HG03575 (cell line): ENCODE measurements around the gene ACOX1.

Source experiments
- ATAC-seq: cut with Tn5 transposase; IDR thresholded peaks from one replicate; pipeline ENCODE4 v1.9.1; 2021; ENCODE audit not compliant: unreplicated experiment, insufficient number of reproducible peaks, low FRiP score; ENCODE audit errors: extremely low read depth

The ACOX1 gene

DNA sequence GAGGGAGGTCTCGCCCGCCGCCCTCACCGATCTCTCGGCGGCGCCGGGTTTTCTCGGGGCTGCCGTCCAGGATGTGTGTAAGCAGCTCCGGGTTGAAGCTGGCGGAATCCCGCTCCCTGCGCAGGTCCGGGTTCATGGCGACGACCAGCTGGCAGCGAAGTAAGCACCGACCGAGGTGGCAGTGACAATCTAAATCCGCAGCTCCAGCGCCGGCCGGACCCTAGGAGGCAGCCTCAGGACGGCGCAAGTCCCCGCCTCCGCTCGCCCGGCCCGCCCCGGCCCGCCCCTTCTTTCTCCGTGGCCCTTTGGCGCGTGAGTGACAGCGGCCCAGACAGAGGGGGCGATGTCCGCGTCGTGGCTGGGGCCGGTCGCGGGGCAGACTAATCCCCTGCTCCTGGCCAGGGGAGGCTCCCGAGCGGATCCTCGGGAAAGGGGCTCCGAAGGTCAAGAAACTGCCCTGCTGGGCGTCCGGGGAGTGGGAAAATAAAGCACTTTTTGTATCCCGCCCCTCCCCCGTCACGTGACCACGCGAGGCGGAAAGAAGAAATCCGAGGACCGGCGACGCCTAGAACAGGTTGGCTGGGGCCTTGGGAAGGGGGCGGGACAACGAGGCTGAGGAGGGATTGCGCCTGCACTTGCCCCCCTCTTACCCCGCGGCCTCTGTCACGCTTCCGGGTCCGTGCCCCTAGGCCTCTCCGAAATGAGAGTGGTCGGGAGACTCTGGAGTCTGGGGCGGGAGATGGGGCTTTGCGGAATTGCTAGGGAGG is at the start of gene ACOX1, which contains the start of gene TEN1:
Gene ACOX1, minus strand, starts transcription at position 229 of the 767 bp plus-strand sequence. Its CDS starts 93 bp downstream, at position 136.
Gene TEN1, plus strand, starts transcription at position 303 of the 767 bp plus-strand sequence. CDS start 6,953 bp downstream, outside the sequence.
- no peak for ATAC-seq

DNA sequence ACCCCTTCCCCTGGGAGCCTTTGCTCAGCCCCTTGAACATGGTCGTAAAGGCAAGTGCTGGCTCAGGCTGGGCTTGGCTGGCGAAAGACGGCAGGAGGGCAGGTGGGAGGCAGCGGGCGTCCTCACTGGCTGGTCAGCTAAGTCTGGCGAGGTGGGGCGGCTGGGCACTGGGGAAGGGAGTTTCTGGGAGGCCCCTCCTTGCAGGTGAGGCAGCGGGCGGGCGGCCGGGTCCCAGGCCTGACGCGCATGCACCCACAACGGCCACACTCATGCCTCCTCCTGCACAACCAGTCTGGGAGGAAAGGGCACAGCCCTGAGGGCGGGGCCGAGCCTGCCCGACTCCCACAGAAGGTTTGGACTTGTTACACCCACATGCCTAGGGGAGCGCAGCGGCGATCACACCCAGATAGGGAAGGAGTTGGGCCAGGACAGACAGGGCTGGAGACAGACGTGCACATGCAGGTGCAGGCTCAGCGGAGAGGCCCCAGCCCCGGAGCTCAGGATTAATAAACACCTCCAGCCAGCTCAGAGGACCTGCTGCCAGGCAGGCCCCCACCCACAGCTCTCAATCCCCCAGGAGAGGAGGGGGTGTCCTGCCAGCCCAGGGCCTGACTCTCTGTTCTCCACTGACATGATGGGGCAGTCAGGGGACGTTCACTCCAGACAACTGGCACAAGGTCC is 48.3 kb upstream of the ACOX1 start, which contains the start of gene EVPL:
Gene EVPL, minus strand, starts transcription at position 148 of the 681 bp plus-strand sequence. Its CDS starts 108 bp downstream, at position 40.
- no peak for ATAC-seq

DNA sequence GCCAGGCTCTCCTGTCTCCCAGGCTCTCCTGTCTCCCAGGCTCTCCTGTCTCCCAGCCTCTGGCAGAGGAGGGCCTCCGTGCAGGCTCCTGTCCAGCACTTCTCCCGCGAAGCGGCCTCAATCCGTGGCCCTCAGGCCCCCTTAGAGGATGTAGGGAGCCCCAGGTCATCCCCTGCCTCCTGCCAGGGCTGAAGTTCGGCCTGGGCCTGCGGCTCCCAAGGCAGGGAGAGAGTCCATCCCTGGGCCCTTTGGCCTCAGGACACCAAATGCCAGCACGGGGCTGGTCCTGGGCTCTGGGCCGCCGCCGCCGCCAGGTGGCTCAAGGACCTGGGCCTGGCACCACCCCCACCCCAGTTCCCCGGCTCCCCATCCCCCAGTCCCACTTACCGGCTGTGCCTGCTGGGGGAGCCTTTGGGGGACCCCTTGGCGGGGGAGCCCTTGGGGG is 47.8 kb upstream of the ACOX1 start:
- no peak for ATAC-seq

DNA sequence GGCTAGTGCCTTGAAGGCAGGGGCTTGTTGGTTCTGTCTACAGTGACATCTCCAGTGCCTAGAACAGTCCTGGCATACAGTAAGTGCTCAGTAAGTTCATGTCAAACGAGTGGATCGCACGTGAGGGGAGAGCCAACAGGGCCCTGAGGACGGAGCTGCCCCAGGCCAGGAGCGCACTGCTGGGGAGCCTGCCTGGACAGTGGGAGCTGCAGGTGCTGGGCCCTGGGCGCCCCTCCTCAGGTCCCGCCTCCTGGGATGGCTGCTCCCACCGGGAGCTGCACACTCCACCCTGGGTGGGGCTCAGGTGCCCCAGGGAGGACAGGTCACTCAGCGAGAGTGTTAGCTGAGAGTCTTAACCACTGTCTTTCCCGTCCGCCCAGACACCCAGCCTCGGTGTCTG is 46.3 kb upstream of the ACOX1 start:
- no peak for ATAC-seq

DNA sequence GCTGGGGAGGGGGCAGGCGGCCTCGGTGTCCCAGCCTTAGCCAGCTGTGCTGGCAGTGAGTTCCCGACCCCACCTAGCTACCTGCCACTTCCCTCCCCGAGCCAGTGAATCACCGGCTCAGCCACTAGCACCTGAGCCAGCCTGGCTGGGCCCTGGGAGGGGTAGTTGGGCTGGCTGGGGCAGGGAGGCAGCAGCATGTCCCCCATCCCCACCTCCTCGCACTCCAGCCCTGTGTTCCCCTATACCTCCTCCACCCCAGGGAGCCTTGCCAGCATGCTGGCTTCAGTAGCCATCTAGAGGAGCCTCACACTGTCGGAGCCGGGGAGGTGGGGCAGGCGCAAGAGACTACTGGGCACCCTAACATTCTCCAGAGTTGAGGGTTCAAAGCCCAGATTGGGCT is 45.4 kb upstream of the ACOX1 start:
- no peak for ATAC-seq

DNA sequence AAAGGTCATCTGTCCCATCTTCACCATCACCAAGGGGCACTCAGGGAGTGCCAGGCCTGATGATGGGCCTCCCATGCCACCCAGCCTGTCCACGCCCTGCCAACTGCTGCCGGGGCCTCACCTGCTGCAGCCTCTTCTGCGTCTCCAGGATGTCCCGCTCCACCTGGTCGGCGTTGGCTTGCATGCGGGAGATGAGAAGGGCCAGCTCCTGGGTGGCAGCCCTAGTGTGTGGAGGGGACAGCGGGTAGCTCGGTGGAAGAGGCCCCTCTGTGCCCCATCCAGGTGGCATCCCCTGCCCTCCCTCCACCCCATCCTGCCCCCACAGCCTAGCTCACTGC is 44.9 kb upstream of the ACOX1 start:
- no peak for ATAC-seq

DNA sequence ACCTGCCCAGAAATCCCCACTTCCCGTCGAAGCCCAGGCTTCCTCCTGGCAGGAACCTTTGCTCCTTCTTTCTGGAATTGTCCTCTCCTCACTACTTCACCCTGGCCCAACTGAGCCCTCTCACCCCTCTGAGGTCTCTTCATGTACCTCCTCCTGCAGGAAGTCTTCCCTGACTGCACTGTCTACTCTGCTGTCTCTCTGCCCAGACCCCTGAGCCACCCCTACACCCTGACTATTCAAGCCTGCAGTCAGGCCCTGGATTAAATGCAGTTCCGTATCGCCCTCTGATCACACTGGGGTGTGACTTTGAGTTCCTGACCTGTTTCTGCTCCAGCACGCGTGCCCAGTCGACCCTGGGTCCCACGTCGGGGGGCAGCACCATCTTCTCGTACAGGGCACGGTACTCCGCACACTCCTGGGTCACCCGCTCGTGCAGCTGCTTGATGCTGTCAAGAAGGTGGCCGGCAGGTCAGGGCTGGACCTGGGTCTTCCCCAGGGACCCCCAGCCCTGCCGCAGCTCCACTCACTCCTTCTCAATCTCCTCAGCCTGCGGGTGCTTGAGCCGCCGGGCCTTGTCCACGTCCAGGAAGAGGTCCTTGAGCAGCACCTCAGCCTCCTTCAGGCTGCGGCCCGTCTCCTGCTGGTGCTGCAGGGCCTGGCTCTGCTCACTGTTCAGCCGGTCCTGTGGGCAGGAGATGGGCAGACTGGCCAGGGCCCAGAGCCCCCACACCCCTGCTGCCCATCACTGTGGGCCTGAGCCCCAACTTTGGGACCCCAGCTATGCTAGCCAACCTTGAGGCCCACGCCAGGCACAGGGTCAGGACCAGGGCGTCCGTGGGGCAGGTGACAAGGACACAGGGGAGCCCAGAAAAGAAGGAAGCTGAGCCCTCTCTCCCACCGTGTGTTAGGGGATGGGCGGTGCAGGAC is 44.3 kb upstream of the ACOX1 start:
- no peak for ATAC-seq

DNA sequence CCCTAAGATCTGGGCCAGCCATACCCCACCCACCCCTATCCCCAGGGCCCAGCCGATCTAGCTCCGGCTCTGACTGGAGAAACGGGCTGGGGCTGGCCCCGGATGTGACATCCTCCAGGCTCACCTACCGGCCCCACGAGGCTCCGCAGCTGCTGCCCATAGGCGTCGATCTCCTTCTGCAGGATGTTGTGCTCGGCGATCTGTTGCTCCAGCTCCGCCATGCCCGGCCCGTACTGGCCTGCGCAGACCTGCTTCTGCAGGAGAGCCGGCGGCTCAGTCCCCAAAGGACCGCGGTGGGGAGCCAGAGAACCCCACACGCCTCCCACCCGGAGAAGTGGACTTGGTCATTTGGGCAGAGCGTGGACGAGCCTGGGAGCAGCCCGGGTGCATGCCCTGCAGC is 43.3 kb upstream of the ACOX1 start:
- ATAC-seq, result no peak

DNA sequence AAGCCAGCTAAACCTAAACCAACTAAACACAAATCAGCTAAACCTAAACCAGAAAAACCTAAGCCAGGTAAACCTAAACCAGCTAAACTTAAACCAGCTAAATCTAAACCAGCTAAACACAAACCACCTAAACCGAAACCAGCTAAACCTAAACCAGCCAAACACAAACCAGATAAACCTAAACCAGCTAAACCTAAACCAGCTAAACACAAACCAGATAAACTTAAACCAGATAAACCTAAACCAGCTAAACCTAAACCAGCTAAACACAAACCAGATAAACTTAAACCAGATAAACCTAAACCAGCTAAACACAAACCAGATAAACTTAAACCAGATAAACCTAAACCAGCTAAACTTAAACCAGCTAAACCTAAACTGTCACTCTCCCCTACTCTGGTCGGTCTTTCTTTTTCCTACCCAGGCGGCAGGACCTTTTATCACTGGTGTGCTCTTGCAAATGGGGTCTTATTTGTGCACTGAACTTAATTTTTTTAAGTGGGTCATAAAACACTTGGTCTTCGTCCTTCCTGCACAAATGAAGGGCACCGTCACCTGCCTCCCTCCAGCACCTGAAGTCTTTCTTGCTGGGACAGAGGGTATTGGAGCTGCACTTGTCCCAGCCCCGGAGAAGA is 41.0 kb upstream of the ACOX1 start:
- no peak for ATAC-seq

DNA sequence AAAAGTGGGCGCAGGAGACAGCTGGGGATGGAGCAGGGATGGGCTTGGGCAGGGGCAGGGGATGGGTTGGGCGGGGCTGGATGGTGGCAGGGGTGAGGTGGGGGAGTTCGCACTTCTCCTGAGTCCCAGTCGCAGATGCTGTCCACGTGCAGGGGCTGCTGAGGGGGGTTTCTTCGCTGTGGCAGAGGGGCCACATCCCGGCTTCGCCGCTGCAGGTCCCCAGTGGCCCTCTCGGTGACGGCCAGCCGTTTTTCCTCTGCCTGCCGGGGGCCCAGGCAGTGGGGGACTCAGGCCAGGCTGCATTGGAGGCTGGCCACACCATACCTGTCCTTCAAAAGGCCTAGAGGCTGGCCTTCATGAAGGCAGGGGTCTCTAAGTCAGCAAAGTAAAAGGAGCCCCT is 39.8 kb upstream of the ACOX1 start:
- no peak for ATAC-seq

DNA sequence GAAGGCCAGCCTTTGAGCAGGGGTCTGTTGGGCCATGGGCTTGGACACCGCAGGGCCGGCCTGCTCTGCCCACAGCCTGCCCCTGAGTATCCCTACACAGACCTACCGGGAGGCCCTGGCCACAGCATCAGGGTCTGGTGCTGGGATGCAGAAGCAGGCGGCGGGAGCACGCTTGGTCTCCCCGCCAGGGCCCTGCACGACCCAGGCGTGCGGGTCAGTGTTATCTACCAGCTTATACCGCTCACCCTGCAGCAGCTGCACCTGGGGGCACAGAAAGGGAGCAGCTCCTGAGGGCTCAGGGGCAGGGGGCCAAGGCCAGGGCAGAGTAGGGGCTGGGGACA is 39.3 kb upstream of the ACOX1 start:
- ATAC-seq, result no peak

DNA sequence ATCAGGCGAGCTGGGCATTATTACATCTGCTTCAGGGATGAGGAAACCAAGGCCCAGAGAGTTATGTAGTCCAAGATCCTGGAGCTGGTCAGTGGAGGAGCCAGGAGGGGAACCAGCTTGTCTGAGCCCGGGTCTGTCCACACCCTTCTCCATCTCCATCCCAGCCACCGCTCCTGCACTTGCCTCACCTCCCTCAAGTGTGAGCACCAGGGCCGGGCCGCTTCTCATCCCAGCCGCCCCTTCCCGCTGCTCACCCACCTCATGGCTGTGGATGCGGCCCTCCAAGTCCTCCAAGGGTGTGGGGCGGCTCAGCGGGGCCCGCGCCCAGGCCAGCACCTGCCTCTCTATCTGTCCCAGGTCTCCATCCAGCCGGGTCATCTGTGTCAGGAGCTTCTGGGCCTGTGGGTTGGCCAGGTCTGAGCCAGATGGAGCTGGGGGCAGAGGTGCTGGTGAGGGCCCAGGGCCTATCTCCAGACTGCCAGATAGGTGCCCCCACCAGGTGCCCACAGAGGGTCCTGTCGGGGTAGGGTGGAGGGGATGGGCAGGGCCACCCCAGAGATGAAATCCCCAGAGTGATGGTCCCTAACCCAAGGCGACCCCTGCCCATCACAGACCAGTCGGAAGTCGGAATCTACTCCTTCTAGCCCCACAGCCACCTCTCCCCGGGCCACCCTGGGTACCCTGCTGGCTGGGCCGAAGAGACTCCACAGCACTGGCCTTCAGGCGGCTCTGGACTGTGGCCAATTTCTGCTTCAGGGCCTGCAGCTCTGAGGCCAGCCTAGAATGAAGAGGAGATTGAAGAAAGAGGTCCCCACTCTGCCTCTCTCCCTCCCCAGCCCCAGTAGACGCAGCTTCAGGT is 38.7 kb upstream of the ACOX1 start:
- no peak for ATAC-seq

DNA sequence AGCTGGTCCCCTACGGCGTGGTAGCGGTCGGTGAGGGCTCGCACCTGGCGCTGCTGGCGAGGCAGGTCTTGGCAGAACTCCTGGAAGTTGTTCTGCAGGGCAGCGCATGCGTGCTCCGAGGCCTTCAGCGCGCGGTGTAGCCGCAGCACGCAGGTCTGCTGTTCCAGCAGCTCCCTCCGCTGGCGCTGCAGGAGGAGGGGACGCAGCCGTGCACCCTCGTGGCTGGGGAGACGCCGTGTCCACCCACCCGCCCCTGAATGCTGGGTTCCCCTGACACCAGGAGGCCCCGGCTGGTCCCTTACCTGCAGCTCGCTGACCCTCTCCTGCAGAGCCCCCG is 35.9 kb upstream of the ACOX1 start:
- no peak for ATAC-seq

DNA sequence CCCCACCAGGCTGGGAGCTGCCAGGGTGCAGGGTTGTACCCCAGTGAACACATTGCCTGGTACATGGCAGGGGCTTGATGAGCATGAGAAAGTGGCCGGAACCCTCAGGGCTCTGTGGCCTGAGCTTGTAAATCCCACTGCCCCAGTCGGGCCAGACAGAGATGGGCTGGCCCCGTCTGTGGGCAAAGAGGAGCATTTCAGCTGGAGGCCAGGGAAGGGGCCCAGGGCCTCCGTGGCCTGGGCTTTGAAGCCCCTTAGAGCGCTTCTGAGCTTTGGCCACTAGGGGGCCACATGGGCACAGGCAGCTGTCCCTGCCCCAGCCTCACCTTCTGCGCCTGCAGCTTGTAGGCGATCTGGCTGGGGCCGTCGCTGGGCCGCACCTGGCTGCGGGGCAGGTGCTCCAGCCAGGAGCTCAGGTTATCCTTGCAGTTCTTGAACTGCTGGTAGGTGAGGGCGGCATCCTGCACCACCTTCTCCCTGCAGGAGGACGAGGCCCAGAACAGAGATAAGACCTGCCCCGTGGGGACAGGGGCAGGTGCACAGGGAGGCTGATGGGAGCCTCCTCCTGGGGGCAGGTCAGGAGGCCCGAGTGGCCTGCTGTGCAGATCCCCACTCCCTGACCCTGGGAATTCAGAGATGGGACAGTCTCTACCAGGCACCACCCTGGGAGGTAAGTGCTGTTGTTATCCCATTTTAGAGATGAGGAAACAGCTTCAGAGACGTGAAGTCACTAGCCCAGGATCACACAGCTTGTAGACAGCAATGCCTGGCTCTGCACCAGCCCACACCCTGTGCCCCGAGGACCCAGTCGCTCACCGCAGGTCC is 35.3 kb upstream of the ACOX1 start:
- ATAC-seq, result no peak

DNA sequence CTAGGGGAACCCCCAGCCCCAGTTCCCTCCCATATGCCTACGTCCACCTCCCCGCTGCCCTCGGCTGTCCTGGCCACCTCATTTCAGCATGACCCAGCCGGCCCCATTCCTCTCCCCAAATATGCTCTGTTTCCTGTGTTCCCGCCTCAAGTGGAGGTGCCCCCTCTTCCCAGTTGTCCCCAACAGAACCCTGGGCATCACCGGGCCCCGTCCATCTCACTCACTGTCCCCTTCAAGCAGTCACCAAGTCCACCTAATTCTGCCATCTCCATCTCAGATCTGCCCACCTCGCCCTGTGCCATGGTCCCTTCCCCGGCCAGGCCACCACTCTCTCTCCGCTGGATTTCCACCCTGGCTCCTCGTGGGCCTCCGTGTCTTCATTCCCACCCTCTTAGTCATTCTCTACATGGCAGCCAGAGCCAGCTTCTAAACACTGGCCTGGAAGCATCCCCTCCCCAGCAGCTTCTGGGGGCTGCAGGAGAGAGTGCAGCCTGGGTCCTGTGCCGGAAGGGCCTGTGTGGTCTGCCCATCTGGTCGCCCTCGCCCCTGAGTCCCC is 34.5 kb upstream of the ACOX1 start:
- ATAC-seq, result no peak

DNA sequence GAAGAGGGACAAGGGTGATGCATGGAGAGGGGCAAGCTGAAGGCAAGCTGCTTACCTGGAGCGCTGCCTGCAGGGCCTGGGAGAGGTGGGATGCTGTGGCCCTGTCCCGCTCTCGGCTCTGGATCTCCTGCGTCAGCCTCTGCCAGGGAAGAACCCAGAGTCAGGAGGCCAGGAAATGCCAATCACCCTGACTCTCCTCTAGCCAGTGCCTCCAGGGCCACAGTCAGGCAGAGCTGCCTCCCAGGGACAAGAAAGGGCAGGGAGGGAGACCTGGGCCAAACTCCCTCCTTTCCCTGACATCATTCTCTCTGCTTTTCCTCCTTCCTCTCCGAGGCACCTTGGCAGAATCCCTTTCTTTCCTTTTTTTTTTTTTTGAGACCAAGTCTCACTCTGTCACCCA is 33.0 kb upstream of the ACOX1 start:
- no peak for ATAC-seq

DNA sequence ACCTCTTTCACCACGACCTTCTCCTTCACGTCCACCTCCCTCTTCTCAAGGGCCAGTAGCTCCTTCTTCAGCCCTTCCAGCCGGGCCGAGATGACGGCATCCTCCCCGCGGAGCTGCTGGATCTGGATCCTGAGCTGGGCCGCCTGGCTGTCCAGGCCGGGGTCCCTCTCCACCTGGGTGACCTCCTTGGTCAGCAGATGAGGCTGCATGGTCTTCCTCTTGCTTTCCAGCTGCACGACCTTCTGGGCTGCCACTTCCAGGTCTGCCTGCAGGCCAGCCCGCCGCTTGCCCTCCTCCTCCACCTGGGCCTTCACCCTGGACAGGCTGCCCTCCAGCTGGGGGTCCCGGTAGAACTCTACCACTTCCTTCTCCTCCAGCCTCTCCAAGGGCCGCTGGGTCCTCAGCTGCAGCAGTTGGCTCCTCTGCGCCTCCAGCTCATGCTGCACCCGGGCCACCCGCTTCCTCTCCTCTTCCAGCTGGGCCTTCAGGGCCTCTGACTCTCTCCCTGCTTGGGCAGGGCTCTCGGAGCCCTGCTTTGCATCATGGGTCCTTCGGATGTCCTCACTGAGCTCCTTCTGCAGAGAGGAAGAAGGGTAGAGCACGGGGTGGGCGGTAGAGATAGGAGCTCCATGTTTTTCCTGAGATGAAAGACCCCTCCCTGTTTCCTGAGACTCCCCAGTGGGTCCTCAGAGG is 31.1 kb upstream of the ACOX1 start:
- ATAC-seq, result no peak
